GM21390 (cell line): ENCODE data around the gene UNC13D.
"Not testable (repeated sequence)": the region's sequence is repeated elsewhere in the genome, so short reads cannot be mapped to it uniquely, and the experiment has no call there.

ENCODE experiments used
- ATAC-seq: cut with Tn5 transposase; IDR thresholded peaks from one replicate; pipeline ENCODE4 v1.9.1; 2021; ENCODE audit not compliant: unreplicated experiment

UNC13D gene

DNA sequence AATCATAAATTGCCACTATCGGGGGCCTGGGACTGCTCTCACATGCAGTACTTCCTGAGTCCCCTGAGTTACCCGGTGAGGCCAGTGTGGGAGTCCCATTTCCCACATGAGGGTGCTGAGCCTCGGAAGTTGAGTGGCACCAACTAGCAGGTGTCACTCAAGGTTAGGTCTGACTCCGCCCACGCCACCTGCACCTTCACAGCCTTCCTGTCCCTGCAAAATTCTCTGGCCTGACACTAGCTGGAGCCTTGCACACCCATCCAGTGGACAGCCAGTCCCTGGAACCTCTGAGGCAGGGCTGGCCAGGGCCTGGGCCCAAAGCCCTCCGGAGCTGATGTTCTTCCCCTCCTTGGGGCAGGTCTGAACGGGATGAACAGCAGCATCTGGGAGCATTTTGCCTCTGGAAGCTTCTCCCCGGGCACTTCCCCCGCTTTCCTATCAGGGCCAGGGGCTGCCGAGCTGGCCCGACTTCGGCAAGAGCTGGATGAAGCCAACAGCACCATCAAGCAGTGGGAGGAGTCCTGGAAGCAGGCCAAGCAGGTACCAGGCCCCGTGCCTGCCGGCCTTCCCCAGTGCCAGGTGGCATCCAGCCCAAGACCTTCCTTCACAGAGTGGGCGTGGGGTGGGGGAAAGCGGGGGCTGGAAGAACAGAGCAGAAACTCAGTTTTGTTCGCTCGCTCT is 21.9 kb downstream of the UNC13D start:
- no peak for ATAC-seq

- ATAC-seq, result no peak
Measured at GRCh38 chr17:75821552-75821951, 22.7 kb downstream of the UNC13D start.

DNA sequence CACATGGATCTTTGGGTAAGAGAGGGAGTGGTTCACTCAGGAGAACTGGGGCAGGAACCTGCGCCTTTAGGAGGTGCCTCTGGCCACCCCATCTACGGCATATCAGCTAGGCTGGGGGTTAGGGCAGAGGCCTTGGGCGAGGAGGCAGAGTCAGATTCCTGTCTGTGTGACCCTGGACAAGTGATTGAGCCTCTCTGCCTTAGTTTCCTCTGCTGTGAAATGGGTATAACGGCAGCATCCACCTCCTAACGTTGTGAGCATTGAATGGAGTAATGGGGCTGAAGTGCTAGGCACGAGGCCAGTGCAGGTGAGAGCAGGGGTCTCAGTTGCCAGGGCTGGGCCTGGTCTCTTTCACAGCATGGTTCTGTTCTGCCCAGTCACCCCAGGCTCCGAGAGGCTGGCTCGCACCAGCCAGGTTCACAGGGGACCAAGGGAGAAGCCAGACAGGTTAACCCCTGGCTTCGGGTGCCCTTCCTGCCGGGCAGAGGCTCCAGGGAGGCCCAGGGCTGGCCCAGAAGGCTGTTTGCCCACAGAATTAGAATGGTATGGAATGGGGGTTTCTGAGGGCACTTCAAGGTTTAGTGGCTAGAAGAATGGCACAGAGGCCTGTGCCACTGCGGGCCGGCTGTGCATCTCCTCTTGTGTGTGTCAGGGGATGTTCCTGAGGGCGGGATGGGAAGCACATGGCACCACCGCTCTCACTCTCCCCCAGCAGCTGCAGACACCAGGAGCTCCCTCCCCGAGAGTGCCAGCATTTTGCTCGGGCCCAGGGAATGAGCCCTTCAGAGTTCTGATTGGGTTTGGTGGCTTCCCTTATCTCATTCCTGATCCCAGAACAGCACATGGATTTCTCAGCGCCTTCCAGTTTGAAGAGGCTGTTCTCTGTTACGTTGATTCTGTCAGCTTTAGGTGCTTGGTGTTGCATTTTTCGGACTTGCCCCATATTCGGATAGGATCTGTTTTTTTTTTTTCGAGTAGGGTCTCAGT is 23.8 kb downstream of the UNC13D start:
- no peak for ATAC-seq

- ATAC-seq, result no peak
Measured at GRCh38 chr17:75819678-75820077, 24.5 kb downstream of the UNC13D start.

- ATAC-seq, result no peak
Measured at GRCh38 chr17:75819116-75819515, 25.1 kb downstream of the UNC13D start.

- no peak for ATAC-seq
Measured at GRCh38 chr17:75818326-75818885, 25.8 kb downstream of the UNC13D start.

GRCh38 chr17:75817571-75817970 is 26.6 kb downstream of the UNC13D start:
- ATAC-seq, result no peak

DNA sequence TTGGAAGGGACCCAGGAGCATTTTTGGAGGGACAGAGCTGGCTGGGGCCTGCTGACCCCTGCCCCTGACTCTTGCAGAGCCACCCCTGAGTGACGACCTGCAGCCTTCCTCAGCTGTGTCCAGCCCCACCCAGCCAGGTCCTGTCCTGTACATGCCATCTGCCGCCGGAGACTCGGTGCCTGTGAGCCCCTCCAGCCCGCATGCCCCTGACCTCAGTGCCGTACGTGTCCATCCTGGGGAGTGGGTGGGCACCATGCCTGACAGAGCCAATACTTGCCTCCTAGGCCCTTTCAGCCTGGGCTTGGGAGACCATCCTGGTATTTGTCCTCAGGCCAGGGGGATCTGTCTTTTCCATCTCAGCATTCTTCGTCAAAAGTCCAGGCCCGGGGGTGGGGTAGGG is 27.5 kb downstream of the UNC13D start:
- no peak for ATAC-seq

GRCh38 chr17:75815399-75815798 is 28.8 kb downstream of the UNC13D start:
- ATAC-seq, result no peak

GRCh38 chr17:75814900-75815373 is 29.3 kb downstream of the UNC13D start:
- ATAC-seq, result no peak

DNA sequence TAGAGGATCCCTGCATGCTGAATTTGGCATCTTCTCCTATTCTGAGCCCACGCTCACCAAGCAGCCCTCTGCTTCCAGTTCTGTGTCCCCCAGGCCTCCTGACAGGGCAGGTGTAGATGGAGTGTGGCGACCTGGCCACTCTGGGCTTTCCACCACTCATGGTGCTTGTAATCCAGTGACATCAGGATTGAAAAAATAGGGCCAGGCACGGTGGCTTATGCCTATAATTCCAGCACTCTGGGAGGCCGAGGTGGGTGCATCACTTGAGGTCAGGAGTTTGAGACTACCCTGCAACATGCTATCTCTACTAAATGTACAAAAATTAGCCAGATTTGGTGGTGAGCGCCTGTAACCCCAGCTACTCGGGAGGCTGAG is 30.2 kb downstream of the UNC13D start:
- ATAC-seq, result no peak

DNA sequence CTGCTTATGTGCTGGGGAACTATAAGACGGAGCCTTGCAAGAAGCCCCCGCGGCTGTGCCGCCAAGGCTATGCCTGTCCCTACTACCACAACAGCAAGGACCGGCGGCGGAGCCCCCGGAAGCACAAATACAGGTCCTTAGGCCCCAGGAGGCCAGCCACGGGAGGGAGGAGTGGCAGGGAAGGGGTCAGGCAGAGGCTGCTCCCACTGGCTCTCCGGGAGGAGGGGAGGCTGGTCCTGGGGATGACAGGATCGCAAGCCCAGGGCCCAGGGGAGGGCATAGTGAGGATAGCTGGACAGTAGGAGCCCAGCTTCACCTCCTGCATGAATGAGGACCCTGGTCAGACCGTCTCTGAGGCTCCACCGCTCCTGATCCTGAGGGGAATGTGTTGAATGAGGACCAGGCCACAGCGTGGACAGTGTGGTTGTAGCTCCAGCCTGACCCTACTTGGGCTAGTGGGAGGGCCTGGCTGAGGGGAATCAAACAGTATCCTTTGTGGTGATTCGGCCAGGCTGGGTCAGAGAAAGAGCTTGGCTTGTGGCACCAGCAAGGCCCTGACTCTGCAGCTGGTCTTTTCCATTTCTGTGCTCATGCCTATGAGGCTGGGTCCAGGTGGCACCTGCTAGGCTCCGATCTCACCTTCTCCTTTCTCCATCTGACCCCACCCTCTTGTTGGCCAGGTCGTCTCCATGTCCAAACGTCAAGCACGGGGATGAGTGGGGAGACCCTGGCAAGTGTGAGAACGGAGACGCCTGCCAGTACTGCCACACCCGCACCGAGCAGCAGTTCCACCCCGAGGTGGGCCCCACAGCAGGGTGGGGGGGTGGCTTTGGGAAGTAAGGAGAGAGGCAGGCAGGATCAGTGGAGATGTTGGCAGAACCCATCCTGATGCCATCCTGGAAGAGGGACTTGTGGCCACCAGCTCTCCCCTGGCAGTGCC is 30.9 kb downstream of the UNC13D start:
- ATAC-seq, result no peak

DNA sequence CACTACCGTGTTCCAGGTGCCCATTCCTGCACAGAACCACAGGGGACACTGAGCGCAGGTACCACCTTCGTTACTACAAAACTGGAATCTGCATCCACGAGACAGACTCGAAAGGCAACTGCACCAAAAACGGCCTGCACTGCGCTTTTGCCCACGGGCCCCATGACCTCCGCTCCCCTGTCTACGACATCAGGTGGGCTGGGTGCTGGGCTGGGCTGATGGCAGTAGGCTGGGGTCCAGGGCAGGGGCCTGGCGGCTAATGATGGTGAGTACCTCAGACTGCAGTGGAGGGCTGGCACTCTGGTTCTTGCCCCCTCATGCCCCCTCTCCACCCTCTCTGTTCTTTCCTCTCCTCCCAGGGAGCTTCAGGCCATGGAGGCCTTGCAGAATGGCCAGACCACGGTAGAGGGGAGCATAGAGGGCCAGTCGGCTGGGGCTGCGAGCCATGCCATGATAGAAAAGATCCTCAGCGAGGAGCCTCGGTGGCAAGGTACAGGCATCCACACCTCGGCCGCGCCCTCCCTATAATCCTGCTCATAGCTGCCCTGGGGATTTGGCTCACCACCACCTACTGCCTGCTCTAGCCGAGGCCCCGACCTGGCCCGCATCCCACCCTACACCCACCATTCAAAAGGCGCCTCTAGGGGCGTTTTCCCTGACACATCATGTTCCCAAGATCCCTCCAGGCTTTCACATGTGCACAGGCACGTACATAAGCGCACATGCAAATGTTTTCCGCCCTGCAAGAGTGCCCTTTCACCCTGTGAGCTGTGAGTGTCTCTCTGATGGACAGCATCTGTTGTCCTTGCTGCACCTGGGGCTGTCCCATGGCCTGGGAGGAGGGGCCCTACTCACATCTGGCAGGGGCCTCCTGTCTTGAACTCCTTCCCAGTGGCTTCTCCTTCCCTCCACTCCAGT is 31.8 kb downstream of the UNC13D start:
- ATAC-seq, result no peak

- ATAC-seq, result no peak
Measured at GRCh38 chr17:75811174-75811573, 33.0 kb downstream of the UNC13D start.

DNA sequence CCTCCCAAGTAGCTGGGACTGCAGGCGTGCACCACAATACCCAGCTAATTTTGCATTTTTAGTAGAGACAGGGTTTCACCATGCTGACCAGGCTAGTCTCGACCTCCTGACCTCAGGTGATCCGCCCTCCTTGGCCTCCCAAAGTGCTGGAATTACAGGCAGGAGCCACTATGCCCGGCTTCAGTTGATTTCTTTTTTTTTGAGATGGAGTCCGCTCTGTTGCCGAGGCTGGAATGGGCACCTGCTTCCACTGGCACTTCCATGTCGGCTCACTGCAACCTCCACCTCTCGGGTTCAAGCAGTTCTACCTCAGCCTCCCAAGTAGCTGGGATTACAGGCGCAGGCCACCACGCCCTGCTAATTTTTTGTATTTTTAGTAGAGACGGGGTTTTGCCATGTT is 33.4 kb downstream of the UNC13D start:
- ATAC-seq, result not testable (repeated sequence)

DNA sequence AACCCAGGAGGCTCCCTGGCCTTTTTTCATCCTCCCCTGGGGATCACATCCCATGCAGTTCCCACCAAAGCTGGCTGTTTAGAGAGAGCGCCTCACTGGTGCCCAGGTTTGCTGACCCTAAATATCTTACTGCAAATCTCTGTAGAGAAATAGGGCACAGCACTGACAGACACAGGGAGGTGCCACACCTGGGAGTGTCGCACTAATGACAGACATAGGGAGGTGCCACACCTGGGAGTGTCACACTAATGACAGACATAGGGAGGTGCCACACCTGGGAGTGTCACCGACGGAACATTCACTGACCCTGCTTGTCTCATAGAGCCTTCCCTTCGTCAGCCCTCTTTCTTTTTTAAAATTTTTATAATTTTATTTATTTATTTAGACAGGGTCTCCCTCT is 34.0 kb downstream of the UNC13D start:
- ATAC-seq, result no peak

- no peak for ATAC-seq
Measured at GRCh38 chr17:75809631-75810111, 34.5 kb downstream of the UNC13D start.

- peak; percentile 75 for ATAC-seq
Measured at GRCh38 chr17:75808905-75809621, 35.1 kb downstream of the UNC13D start.

GRCh38 chr17:75808549-75808904 is 35.7 kb downstream of the UNC13D start:
- no peak for ATAC-seq
